ENCODE results near the gene ANKDD1A. TPM values are rescaled to one million over a fixed set of nuclear protein-coding genes. Genes with fewer than 3 reads are reported as not detected.

ANKDD1A gene
- total and polyA plus RNA-seq, 2 experiments from 2014 or later: 3.6 to 6.1 TPM

DNA sequence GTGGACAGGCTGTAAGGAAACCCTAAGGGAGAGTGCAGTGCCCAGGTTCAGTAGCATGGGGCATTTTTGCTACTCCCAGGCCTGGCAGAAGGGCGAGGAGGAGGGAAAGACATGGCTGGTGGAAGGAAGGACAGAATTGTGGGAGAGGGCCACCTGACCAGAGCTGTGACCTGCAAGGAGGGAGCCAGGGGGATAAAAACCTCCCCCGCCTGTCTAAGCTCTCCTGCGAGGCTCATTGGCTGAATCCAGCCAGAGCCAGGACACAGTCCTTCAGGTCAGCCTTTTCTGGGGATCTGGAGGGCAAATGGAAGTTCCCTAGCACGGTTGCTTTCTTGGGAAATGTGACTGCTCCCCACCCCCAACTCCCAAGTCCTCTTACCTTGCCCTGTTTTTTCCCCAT, 13.3 kb upstream of the ANKDD1A start:
- no peaks in the 10 kb centered on the region for H3K9me3 ChIP-seq (ENCODE audit: low read depth)
- 91% methylated on average over 4 of the region's 4 CpGs for WGBS (ENCODE audit: low lambda C conversion rate, missing lambda C conversion rate)
- no peak for TF ChIP-seq CTCF (IDR thresholded peaks at IDR 0.05; ENCODE audit: poor library complexity)
- no peak for TF ChIP-seq EZH2phosphoT487 (IDR thresholded peaks at IDR 0.05; ENCODE audit: low read depth, severe bottlenecking, unreplicated experiment)
- TF ChIP-seq EZH2 (IDR thresholded peaks at IDR 0.05; ENCODE audit: borderline replicate concordance): no peak
- H3K4me1 ChIP-seq (ENCODE audit: insufficient read depth): peaks cover 26% of the 10 kb centered on the region
- no peak for DNase-seq (ENCODE audit: low spot score)
- no peaks in the 10 kb centered on the region for H3K27me3 ChIP-seq
- H3K9me2 ChIP-seq (replicated peaks; ENCODE audit: insufficient read depth): no peaks in the 10 kb centered on the region
- no peaks in the 10 kb centered on the region for H4K20me1 ChIP-seq (ENCODE audit: insufficient read depth, poor library complexity, severe bottlenecking)
- H3K36me3 ChIP-seq (replicated peaks; ENCODE audit: insufficient read depth, low read depth): no peaks in the 10 kb centered on the region
- H2AFZ ChIP-seq: no peak overlapping the region
- no peak overlapping the region for H3K4me3 ChIP-seq
- peak overlapping the region; percentile 98 for H3K27ac ChIP-seq
- no peaks in the 10 kb centered on the region for H3K79me2 ChIP-seq
- H3K4me2 ChIP-seq: no peak overlapping the region

GRCh38 chr15:64901141-64901540, 10.6 kb upstream of the ANKDD1A start:
- WGBS (ENCODE audit: low lambda C conversion rate, missing lambda C conversion rate): over 99% methylated on average over 5 of the region's 5 CpGs
- Histone ChIP-seq H4K20me1 (ENCODE audit: insufficient read depth, poor library complexity, severe bottlenecking) (no peaks in the 10 kb centered on the region), H3K36me3 (replicated peaks; ENCODE audit: insufficient read depth, low read depth) (no peaks in the 10 kb centered on the region)

DNA sequence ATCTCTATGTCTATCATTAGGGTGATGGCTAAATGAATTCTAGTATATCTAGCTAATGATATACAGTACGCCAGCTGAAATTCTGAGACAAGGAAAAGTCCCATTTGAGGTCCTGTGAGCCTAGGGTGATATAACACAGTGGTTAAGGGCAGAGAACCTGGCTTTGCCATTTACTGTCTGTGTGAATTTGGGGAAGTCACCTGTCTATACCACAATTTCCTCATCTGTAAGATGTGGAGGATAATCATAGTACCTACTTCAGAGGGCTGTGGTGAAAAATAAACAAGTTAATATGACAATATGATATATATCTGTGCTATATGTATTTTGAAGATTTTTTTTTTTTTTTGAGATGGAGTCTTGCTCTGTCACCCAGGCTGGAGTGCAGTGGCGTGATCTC, 9.8 kb upstream of the ANKDD1A start:
- H3K9me2 ChIP-seq (replicated peaks; ENCODE audit: insufficient read depth): no peaks in the 10 kb centered on the region
- no peak overlapping the region for H3K4me2 ChIP-seq
- no peaks in the 10 kb centered on the region for H3K27me3 ChIP-seq
- TF ChIP-seq EZH2phosphoT487 (IDR thresholded peaks at IDR 0.05; ENCODE audit: low read depth, severe bottlenecking, unreplicated experiment) (no peak), EZH2 (IDR thresholded peaks at IDR 0.05; ENCODE audit: borderline replicate concordance) (no peak), CTCF (IDR thresholded peaks at IDR 0.05; ENCODE audit: poor library complexity) (no peak)
- no peak overlapping the region for H2AFZ ChIP-seq
- H4K20me1 ChIP-seq (ENCODE audit: insufficient read depth, poor library complexity, severe bottlenecking): no peaks in the 10 kb centered on the region
- H3K4me1 ChIP-seq (ENCODE audit: insufficient read depth): peaks cover 8% of the 10 kb centered on the region
- H3K9me3 ChIP-seq (ENCODE audit: low read depth): no peaks in the 10 kb centered on the region
- H3K4me3 ChIP-seq: no peak overlapping the region
- no peaks in the 10 kb centered on the region for H3K36me3 ChIP-seq (replicated peaks; ENCODE audit: insufficient read depth, low read depth)
- WGBS (ENCODE audit: low lambda C conversion rate, missing lambda C conversion rate): 96% methylated on average over 2 of the region's 2 CpGs
- DNase-seq (ENCODE audit: low spot score): no peak
- H3K27ac ChIP-seq: no peak overlapping the region
- no peaks in the 10 kb centered on the region for H3K79me2 ChIP-seq

More at GRCh38 chr15:64901141-64901540, 10.6 kb upstream of the ANKDD1A start:
- Histone ChIP-seq H2AFZ (no peak overlapping the region), H3K27ac (no peak overlapping the region), H3K9me2 (replicated peaks; ENCODE audit: insufficient read depth) (no peaks in the 10 kb centered on the region), H3K4me1 (ENCODE audit: insufficient read depth) (peaks cover 8% of the 10 kb centered on the region), H3K4me3 (no peak overlapping the region), H3K9me3 (ENCODE audit: low read depth) (no peaks in the 10 kb centered on the region), H3K4me2 (no peak overlapping the region), H3K27me3 (no peaks in the 10 kb centered on the region), H3K79me2 (no peaks in the 10 kb centered on the region)
- DNase-seq (ENCODE audit: low spot score): no peak
- TF ChIP-seq CTCF (IDR thresholded peaks at IDR 0.05; ENCODE audit: poor library complexity) (no peak), EZH2phosphoT487 (IDR thresholded peaks at IDR 0.05; ENCODE audit: low read depth, severe bottlenecking, unreplicated experiment) (no peak), EZH2 (IDR thresholded peaks at IDR 0.05; ENCODE audit: borderline replicate concordance) (no peak)

GRCh38 chr15:64902863-64903262, 8.8 kb upstream of the ANKDD1A start:
- no peak overlapping the region for H2AFZ ChIP-seq
- no peak for TF ChIP-seq EZH2 (IDR thresholded peaks at IDR 0.05; ENCODE audit: borderline replicate concordance)
- TF ChIP-seq EZH2phosphoT487 (IDR thresholded peaks at IDR 0.05; ENCODE audit: low read depth, severe bottlenecking, unreplicated experiment): no peak
- TF ChIP-seq CTCF (IDR thresholded peaks at IDR 0.05; ENCODE audit: poor library complexity): no peak
- no peaks in the 10 kb centered on the region for H3K4me1 ChIP-seq (ENCODE audit: insufficient read depth)
- H3K36me3 ChIP-seq (replicated peaks; ENCODE audit: insufficient read depth, low read depth): no peaks in the 10 kb centered on the region
- H4K20me1 ChIP-seq (ENCODE audit: insufficient read depth, poor library complexity, severe bottlenecking): no peaks in the 10 kb centered on the region
- no peak overlapping the region for H3K4me2 ChIP-seq
- no peaks in the 10 kb centered on the region for H3K79me2 ChIP-seq
- H3K27me3 ChIP-seq: no peaks in the 10 kb centered on the region
- no peak overlapping the region for H3K4me3 ChIP-seq
- no peak for DNase-seq (ENCODE audit: low spot score)
- no peak overlapping the region for H3K27ac ChIP-seq
- no peaks in the 10 kb centered on the region for H3K9me3 ChIP-seq (ENCODE audit: low read depth)
- 95% methylated on average over 4 of the region's 4 CpGs for WGBS (ENCODE audit: low lambda C conversion rate, missing lambda C conversion rate)
- no peaks in the 10 kb centered on the region for H3K9me2 ChIP-seq (replicated peaks; ENCODE audit: insufficient read depth)

Measured in hepatocyte (in vitro differentiated cells).